NCI-H128 (cell line): ENCODE measurements around the gene FFAR1.
"Not testable (repeated sequence)": the region's sequence is repeated elsewhere in the genome, so short reads cannot be mapped to it uniquely, and the experiment has no call there.

Experiments used
- DNase-seq: peaks from one replicate; lab custom pipeline; 2025; ENCODE audit not compliant: unreplicated experiment; lab: John Stamatoyannopoulos, UW

The FFAR1 gene

DNA sequence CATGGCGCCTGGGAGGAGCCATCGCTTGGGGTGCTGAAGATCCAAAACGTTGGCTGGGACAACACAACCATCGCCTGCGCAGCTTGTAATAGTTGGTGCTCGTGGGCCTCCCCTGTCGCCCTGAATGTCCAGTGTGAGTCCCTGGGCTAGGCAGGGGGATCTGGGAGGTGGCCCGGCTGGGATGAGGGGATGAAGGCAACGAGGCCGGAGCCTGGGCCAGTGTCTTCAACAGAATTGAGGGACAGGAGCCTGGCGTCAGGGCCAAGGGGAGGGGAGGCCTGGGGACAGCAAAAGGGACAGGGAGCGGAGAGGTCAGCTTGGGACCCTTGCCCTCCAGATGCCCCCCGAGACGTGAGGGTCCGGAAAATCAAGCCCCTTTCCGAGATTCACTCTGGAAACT lies 6.7 kb upstream of the FFAR1 start:
- DNase-seq: no peak

DNA sequence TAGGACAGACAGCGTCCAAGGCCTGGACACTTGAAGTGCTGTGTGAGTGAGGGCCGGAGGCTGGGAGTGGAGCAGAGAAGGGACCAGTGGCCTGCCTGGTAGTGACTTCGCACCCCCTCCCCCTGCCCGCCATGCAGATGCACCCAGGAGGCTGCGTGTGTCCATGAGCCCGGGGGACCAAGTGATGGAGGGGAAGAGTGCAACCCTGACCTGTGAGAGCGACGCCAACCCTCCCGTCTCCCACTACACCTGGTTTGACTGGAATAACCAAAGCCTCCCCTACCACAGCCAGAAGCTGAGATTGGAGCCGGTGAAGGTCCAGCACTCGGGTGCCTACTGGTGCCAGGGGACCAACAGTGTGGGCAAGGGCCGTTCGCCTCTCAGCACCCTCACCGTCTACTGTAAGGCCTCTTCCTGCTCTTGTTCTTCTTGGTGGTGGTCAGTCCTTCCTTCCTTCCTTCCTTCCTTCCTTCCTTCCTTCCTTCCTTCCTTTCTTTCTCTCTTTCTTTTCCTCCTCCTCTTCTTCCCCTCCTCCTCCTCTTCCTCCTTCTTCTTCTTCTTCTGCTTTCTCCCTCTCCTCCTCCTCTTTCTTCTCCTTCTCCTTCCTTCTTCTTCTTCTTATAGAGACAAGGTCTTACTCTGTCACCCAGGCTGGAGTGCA lies 6.0 kb upstream of the FFAR1 start:
- no peak for DNase-seq

DNA sequence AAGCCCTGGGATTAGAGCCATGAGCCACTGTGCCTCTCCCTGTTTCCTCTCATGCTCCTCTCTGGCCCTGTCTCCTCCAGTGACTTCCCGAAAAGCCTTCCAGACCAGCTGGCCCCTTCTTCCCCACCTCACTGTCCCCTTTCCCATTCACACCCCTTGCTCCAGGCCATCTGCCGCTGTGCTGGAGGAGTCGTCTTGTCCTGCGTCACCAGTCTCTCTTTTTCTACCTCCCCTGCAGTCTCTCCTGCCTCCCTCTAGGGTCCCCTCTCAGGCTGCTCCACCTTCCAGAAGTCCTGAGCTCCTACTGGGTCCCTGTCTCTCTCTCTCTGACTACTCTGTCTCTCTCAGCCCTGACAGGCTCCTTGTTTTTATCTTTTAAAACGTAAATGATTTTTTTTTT lies 5.3 kb upstream of the FFAR1 start:
- no peak for DNase-seq

DNA sequence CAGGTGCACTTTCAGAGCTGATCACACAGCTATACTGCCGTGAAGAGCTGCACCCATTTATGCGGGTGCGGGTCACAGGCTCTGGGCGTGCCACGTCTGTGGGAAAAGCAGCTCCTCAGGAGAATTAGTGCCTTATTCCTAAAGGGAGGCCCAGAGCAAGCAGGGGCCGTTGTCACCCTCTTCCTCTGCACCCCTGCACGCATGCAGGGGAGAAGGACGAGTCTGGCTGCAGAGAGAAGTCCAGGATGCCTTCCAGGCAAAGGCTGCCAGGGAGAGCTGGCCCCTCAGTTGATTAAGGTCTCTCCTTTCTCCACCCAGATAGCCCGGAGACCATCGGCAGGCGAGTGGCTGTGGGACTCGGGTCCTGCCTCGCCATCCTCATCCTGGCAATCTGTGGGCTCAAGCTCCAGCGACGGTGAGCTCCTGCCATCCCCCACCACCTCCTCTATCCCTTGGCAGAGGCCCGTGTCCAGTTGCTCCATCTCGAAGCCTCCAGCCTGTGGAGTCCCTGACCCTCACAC lies 3.1 kb upstream of the FFAR1 start:
- DNase-seq: no peak

DNA sequence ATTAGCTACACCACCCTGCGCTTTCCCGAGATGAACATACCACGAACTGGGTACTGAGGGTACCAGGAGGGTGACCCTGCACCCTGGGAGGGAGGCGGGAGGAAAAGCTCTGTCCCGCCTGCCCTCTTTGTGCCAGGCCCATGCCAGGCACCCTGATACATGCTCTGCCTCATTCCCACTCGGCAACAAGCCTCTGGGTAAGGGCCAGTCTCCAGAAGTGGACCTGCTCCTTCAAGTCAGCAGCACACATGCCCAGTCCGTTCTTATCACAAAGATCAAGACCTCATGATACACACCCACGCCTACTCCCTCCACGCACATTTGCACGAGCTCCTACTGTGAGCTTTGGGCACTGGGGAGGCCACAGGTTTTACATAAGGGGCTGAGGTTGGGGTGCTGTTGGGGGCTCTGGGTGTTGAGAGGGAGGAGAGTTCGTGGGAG lies 2.0 kb upstream of the FFAR1 start:
- DNase-seq: no peak

DNA sequence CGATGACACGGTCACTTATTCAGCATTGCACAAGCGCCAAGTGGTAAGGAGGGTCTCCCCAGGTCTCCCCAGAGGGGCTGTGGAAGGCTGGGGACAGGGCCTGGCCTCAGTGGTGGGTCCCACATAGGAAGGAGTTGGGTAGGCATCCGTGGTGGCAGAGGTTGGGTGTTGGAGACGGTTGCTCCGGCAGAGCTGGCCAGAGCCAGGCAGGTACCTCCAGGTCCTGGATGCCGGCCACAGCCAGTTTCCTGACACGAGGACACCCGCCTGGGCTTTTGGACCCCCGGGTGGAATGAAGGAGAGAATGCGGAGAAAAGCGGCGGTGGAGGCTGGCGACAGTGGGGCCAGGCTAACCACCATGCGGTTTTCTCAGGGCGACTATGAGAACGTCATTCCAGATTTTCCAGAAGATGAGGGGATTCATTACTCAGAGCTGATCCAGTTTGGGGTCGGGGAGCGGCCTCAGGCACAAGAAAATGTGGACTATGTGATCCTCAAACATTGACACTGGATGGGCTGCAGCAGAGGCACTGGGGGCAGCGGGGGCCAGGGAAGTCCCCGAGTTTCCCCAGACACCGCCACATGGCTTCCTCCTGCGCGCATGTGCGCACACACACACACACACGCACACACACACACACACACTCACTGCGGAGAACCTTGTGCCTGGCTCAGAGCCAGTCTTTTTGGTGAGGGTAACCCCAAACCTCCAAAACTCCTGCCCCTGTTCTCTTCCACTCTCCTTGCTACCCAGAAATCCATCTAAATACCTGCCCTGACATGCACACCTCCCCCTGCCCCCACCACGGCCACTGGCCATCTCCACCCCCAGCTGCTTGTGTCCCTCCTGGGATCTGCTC lies 1.3 kb upstream of the FFAR1 start:
- DNase-seq: no peak

DNA sequence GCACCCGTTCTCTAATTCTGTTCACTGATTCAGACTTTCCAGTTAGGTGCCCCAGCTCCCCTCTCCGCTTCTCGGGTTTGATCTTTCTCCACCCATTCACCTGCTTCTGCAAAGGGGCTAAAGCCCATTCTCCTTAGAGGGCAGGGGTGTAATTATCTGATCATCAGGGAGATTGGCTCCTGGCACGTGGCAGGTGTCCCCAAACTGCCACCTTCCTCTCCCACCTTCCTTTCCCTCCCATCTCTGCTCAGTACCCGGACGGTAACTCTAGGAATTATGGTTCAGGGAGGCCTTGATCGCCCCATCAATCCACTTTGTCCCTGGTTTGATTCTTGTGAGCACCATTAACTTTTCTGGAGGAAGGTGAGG lies 212 bp downstream of the FFAR1 start:
- no peak for DNase-seq

DNA sequence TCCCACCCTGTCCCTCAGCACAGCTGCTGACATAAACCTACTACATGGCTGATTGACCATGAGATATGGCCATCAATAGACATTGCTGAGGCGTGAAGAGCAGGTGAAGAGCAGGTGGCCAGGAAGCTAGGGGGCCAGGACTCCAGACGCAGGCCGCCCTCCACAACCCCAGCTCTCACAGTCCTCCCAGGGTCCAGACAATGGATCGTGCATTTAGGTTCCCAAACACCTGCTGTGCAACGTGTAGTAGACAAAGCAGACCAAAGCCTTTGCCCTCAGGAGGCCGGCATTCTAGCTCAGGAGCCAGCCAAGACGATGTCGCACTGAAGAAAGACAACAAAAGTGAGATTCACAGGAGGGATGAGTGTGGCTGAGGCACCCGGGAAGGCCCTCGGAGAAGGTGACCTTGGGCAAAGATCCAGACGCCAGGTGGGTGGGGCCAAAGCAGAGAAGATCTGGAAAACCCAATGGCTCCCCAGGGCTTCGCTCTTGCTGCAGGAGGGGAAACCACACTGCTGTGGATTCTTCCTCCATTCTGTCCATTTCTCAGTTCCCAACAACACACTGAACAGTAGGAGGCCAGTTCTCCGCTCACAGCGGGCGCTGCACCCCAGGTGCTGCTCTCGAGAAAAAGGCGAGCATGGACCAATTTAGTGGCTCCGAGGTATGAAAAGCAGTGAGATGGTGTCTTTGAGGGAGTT lies 1.4 kb downstream of the FFAR1 start:
- no peak for DNase-seq

DNA sequence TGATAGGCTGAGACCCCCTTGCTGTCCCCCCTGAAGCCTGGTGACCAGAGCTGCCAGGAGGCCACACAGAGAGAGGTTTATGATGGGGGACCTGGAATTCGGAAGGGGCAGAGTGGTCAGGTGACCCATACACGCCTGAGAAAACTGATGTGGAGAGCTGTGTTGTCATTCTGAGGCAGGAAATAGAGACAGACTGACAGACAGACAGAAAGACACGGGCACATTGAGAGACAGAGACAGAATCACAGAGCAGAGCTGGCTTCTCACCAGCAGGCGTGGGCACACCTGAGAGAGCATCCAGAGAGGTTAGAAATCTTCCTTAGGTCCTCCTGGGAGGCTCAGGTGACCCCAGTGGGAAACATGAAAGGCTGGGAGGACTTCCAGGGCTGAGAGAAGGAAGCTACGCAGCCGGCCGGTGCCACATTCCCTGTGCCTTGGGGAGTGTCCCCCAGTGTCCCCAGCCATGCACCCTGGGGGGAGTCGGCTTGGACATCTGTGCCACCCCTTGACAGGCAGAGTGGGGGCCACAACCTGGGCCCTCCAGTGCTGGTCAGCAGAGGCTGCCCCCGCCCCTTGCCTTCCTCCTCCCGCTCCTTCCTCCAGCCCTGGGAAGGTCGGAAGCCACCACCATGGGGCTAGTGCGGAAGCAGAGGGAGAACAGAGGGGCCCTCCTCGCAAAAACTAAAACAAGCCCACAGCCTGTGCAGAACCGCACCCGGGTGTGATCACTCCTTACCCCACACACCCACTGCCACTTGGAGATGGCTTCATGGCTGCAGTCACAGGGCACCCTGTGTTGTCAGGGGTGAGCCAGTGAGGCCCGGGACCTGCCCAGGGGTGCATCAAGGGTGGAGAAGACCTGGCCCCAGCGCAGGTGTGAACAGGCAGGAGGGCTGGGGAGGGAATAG lies 2.2 kb downstream of the FFAR1 start:
- no peak for DNase-seq

DNA sequence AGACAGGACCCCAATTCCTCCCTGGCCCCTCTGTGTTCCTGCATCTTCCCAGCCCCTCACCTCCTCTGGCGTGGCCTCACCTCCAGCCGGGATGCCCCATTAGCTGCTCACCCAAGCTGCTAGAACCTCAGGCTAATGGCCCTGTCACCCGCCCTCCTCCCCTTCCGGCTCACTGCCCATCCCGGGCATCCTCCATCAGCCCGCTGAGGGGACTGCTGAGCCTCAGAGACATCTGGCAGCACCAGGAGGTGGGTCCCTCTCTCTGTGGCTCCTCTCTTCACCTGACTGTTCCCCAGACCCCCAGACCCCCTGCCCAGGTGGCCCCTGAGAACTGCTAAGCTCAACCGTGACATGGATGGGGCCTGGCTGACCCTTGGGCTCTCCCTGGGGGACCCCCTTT lies 2.9 kb downstream of the FFAR1 start:
- DNase-seq: no peak

DNA sequence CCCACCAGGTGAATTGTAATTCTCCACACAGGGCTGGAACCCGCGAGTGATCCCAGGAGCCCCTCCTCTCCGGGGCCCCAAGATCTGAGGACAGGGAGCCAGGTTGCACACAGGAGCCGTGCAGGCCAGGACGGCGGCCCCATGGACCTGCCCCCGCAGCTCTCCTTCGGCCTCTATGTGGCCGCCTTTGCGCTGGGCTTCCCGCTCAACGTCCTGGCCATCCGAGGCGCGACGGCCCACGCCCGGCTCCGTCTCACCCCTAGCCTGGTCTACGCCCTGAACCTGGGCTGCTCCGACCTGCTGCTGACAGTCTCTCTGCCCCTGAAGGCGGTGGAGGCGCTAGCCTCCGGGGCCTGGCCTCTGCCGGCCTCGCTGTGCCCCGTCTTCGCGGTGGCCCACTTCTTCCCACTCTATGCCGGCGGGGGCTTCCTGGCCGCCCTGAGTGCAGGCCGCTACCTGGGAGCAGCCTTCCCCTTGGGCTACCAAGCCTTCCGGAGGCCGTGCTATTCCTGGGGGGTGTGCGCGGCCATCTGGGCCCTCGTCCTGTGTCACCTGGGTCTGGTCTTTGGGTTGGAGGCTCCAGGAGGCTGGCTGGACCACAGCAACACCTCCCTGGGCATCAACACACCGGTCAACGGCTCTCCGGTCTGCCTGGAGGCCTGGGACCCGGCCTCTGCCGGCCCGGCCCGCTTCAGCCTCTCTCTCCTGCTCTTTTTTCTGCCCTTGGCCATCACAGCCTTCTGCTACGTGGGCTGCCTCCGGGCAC lies 3.9 kb downstream of the FFAR1 start:
- no peak for DNase-seq

DNA sequence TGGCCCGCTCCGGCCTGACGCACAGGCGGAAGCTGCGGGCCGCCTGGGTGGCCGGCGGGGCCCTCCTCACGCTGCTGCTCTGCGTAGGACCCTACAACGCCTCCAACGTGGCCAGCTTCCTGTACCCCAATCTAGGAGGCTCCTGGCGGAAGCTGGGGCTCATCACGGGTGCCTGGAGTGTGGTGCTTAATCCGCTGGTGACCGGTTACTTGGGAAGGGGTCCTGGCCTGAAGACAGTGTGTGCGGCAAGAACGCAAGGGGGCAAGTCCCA lies 4.4 kb downstream of the FFAR1 start:
- DNase-seq: no peak

DNA sequence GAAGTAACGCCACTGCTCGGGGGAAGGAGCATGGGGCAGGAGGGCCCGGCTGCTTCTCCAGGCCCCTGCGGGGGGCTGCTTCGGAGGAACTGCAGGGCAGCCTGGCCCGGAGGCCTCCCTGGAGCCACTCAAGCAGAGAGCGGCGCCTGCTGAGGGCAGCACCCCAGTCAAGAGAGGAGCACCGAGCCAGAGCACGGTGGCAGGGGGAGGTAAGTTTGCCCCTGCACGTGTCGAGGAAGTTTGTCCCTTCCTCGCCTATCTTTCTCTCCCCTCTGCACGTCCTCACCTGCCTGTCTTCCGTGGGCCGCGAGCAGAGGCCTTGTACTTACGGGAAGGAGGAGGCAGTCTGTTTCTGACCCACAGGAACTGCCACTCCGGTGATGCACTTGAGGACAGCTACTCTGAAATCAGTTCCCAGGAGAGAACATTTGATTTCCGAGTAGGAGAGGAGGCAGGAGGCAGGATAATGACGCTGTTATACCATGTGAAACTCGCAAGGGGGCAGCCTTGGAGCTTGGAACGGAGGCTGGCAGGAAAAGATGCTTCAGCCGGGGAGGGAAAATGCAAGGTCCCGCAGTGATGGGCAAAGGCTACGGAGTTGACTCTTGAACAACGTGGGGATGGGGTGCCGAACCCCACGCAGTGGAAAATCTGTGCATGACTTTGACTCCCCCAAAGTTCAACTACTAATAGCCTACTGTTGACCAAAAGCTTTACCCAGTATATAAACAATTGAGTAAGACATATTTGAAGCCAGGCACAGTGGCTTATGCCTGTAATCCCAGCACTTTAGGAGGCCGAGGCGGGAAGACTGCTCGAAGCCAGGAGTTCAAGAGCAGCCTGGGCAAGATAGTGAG lies 5.0 kb downstream of the FFAR1 start:
- no peak for DNase-seq

DNA sequence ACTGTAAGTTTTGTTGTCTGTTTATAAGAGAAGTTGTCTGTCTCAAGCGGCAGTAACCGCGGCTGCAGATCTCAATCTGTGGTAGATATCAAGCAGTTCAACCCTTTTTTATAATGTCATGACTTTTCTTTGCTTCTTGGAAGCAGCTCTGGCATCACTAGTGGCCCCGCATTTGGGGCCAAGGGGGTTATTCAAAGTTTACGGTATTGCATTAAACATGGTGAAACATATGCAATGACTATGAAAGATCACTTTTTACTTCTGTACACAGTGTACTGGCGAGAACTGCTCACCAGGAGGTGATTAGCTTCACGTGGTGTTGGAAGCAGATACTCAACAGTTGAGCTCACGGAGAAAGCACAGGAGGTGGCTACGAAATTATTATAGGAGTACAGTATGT lies 5.9 kb downstream of the FFAR1 start:
- DNase-seq: no peak

DNA sequence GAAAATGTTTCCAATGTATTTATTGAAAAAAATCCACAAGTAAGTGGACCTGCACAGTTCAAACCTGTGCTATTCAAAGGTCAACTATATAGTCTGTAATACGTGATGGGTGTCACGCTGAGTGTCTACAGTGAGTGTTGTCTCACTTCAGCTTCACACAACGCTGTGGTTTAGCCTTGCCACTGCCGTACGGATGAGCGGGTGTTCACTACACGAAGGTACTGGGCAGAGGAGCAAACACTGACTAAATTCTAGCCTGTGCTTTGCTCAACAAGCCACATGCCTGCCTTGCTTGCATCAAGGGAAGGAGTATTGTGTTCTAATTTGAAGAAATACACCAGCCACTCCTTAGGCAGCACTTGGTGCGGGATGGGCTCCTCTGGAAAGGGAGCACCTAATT lies 7.2 kb downstream of the FFAR1 start:
- DNase-seq: no peak

DNA sequence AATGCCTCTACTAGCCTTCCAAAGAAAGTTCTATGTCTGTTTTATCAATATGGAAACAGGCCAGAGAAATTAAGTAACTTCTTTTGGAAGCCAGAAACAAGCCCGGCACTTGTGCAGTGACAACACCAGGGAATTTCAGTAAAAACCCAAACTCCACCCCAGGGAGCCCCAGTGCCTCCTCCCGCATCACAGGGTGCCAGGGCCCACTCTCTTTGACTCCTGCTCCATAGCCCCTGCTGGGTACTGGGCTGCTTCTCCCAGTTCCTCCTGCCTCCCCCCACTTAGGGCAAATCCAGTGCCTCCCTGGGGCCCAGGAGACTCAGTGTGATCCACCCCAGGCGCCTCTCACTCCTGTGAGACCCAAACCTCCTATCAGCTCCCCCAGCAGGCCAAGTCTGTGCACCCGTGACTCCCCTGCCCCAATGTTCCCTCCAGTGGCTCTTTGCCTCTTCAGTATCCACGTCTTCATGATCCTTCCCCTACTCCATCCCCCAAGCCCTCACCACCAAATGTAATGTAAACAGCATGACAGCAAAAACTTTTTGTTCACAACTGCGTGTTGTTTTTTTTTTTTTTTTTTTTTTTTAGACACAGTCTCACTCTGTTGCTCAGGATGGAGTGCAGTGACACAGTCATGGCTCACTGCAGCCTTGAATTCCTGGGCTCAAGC lies 8.2 kb downstream of the FFAR1 start:
- no peak for DNase-seq

DNA sequence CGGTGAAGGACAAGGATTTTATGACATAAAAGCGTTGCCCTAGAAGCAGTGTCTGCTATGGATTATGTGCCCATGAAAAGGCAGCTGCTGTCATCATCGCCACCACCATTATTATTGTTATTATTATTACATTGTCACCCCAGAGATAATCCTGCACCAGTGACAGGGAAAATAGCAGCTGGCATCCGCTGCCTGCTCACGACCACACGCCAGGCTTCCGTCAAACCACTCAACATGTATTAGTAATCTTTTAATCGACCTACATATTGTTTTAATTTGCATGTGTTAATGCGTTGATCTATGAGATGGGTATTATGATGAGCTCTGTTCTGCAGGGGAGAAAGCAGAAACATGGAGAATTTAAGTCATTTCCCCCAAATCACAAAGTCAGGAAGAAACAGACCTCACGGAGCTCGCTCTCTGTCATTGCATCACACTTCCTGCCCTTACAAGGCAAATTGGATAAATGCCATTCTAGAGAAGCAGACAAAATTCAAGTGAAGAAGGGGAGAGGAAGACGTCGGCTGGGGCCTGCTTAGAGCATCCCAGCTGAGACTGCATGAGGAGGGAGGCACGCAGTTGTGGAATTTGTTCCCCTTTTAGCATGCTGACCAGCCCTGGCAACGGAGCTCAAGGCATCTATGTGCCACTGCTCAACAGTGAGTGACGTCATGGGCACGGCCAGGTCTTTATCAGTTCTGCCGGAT lies 10.3 kb downstream of the FFAR1 start, which contains the start of gene FFAR3:
Gene FFAR3 (plus strand): TSS at position 594 of the 707 bp plus-strand sequence. CDS start 431 bp downstream, outside the sequence.
- no peak for DNase-seq

DNA sequence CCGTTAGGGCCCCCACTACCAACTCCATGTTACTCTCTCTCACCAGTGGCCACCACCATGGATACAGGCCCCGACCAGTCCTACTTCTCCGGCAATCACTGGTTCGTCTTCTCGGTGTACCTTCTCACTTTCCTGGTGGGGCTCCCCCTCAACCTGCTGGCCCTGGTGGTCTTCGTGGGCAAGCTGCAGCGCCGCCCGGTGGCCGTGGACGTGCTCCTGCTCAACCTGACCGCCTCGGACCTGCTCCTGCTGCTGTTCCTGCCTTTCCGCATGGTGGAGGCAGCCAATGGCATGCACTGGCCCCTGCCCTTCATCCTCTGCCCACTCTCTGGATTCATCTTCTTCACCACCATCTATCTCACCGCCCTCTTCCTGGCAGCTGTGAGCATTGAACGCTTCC lies 11.1 kb downstream of the FFAR1 start:
- DNase-seq: not testable (repeated sequence)
